Esophagus muscularis mucosa (tissue), 3 donors: ENCODE data around the gene TMEM120A.

Source experiments
- CTCF ChIP-seq, 3 experiments: fragments of 200-600 bp in 2 of 3; fragments of 450-650 bp in 1 of 3; sonication (generic) in 2 of 3; IDR thresholded peaks; one replicate each; pipeline ENCODE4 v1.5.1; 2017 to 2019; ENCODE audit warnings: antibody characterized with exemption in 3 of 3, mild to moderate bottlenecking in 2 of 3, moderate library complexity in 1 of 3
- POLR2A ChIP-seq: fragments of 450-650 bp; IDR thresholded peaks from one replicate; pipeline ENCODE4 v1.6.1; 2017; ENCODE audit warnings: antibody characterized with exemption, moderate library complexity, mild to moderate bottlenecking, low read depth

- TF ChIP-seq CTCF (IDR thresholded peaks at IDR 0.05): no peak
- TF ChIP-seq POLR2A: no peak
Measured at GRCh38 chr7:76000566-76000965, 6.2 kb upstream of the TMEM120A start.
